8988T (cell line): ENCODE data around the gene ZNF197.
"Not testable (repeated sequence)": the region's sequence is repeated elsewhere in the genome, so short reads cannot be mapped to it uniquely, and the experiment has no call there.

ENCODE experiments used
- DNase-seq: peaks from one replicate; pipeline ENCODE4 v3.0.0; 2011

The ZNF197 gene

DNA sequence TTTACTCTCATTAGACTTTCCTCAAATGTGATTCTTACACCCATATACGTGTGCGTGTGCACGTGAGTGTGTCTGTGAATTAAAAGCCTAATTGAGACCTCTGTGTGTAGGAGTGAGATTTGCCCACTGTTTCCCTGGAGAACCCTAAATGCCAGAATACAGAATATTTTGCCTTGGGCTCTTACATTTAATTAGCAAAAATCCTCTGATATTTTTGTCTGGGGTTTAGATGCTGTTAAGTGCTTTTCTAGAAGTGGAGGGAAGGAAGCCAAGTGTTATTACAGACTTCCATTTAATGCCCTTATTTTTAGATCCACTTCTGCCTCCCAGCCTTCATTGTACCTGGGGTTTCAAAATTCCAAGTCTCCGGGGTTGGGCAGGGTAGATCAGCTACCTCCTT is 41.5 kb downstream of the ZNF197 start:
- no peak for DNase-seq

DNA sequence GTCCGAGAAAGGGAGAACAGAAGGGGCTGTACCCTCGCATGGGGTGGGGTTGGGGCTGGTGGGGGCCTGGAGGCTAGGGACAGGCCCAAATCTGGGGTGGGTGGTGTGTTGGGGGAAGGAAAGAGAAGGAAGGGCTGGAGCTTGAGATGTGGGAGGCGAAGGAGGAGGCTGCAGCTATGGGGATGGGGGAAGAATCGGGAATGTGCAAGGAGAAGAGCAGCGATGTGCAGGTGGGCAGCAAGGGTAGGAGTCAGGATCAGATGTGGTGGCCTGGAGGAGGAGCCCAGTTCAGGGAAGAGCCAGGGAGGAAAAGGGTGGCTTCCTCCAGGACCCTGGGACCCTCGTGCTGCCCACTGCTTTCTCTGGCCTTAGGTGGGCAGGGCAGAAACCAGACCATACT is 44.9 kb downstream of the ZNF197 start:
- no peak for DNase-seq

DNA sequence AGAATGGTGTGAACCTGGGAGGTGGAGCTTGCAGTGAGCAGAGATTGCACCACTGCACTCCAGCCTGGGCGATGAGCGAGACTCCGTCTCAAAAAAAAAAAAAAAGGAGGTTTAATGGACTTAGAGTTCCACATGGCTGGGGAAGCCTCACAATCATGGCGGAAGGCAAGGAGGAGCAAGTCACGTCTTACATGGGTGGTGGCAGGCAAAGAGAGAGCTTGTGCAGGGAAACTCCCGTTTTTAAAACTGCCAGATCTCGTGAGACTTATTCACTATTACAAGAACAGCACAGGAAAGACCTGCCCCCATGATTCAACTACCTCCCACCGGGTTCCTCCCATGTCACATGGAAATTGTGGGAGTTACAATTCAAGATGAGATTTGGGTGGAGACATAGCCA is 48.6 kb downstream of the ZNF197 start:
- DNase-seq: not testable (repeated sequence)

DNA sequence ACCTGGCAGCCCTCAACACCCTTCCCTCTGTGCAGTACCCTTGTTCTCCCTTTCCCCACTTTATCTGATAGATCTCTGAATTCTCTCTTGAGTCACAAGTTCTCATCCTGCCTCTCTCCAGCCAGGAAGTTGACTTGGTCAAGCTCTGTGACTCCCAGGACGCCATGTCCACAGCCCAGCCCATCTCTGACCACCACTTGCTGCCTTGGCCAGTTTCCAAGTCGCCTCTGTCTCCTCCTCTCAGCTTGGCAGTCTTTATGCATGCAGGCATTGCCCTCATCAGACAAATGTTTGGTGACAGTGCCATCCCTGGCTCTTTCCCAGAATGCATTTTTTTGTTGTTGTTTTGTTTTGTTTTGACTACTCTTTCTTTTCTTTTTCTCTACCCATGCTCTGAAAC is 49.4 kb downstream of the ZNF197 start:
- DNase-seq: no peak

DNA sequence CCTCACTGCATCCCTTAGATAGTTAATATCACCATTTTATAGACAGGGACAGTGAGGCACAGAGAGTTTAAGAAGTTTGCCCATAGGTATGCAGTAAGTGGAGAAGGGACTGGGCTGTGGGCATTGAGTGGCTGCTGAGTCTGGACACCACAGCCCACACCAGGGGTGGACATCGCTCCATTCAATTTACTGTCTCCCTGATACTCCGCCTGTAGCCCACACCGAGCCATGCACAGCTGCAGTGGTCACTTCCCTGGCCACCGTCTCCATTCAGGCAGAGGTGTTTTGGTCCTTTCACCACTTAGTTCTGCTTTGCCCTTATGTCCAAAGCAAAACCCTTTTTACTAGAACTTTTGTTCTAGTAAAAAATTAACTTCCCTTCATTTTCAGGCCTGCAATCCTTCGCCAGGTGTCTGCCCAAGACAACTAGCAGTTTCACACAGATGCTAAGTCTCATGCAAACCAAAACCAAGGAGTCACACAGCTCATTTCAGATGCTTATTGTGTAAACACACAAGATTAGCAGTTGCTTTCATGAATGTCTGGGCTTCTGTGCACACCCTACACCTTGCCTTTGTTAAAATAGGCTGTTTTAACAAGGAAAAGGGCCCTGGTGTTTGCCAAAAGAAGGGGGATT is 53.8 kb downstream of the ZNF197 start:
- DNase-seq: no peak

DNA sequence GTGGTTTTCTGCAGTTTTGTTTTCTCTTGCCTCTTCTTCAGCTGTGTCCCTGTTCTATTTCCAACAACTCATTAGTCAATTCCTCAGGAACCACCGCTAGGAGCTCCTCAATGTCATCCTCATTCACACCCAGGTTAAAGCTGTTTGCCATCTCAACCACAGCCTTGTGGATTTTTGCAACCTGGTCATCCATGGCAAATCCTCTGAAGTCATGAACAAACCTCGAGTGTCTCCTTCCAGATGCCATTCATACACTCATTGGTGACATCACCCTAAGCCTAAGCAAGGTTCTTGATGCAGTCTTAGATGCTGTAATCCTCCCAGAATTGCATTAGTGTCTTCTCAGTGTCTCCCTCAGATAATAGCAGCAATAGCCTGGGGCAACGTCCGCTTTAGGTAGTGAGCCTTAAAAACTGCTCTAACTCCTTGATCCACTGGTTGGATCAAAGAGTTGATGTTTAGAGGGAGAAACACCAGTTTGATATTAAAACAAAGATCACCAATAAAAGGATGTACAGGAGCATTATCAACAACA is 56.2 kb downstream of the ZNF197 start:
- no peak for DNase-seq

DNA sequence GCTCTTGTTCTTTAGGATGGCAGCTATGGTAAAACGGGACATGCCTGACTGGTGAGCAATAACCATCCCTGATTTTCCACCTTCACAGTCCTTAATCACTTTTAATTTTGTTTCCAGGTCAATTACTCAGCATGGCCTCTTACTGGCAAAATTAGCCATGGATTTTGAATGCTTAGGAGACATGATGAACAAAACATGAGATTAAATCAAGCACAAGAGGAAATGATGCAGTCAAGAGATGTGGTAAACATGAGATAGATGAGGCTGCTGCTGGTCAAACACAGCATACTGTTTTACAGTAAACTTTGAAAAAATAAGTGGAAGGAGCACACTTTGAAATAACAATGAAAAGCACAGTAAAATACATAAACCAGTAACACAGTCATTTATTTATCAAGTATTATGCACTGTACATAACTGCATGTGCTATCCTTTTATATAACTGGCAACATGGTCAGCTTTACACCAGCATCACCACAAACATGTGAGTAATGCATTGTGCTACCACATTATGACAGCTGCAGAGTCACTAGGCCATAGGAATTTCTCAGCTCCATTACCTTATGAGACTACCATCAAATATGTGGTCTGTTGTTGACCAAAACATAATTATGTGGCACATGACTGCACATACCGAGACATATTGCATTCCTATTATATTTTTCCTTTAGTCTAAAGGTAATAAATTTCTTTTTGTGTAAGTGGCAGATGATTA is 57.5 kb downstream of the ZNF197 start:
- DNase-seq: no peak

DNA sequence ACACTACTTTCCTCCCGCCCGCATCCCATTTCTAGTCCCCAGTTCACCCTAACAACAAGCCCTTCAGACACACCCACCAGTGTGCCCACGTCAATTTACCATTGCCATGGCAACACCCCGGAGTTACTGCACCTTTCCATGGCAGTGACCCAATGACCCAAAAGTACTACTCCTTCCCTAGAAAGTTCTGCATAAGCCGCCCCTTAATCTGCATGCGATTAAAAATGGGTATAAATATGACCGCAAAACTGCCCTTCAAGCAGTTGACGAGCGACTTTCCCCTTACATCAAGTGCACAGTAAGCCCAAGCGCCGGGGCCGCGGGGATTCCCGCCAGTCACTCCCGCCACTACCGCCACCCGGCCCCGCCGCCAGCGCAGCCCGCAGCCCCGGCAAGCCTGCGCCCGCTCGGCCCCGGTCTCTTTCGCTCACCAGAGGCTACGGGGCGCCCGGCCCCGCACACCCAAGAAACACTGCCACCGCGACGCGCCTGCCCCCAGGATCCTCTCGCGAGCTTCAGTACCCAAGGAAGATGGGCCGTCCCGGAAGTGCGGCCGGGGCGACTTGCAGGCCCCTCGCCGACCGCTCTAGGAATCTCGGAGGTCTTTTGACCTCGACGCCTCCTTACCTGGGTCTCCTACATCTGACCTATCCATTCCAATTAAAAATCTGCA is 60.4 kb downstream of the ZNF197 start:
- no peak for DNase-seq

DNA sequence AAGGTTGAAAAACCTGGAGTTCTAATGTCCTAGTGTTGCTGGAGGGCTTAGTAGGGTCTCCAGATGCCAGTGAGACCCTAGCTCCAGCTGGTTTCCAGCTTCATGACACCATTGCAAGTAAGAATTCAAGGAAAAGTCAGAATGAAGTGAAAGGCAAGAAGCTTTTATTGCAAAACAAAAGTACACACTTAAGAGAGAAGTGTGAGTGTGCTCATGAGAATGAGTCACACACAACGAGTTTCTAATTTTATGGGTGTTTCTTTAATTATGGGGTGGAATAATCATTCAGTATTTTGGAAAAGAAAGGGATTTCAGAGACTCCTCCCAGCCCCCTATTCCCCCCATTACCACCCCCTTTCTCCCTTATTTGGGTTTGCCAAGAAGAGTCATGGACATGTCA is 63.1 kb downstream of the ZNF197 start:
- no peak for DNase-seq
